Prostate gland (tissue), 2 donors: ENCODE results near the gene FMO5. TPM values are rescaled to one million over a fixed set of nuclear protein-coding genes. Genes with fewer than 3 reads are reported as not detected.

Experiments
- DNase-seq: peaks from one replicate; pipeline ENCODE4 v3.0.0-alpha.2; 2019; ENCODE audit warnings: low spot score
- H3K27ac ChIP-seq, 2 donors: fragments of 200-600 bp; sonication (generic); 2 replicates each; pipeline ENCODE4 v1.5.1; 2017 to 2019
- H3K27me3 ChIP-seq: fragments of 200-600 bp; sonication (generic); replicated peaks from 2 replicates; pipeline ENCODE4 v1.5.1; 2019; ENCODE audit not compliant: insufficient read depth
- H3K36me3 ChIP-seq, 2 donors: fragments of 200-600 bp; sonication (generic); 1 replicate in 1 of 2; 2 replicates in 1 of 2; pipeline versions ENCODE4 v1.5.1 to v1.8.1; 2017 to 2019
- H3K4me1 ChIP-seq: fragments of 200-600 bp; sonication (generic); replicated peaks from 2 replicates; pipeline ENCODE4 v1.5.1; 2019
- H3K4me3 ChIP-seq, 2 donors: fragments of 200-600 bp; sonication (generic); 2 replicates each; pipeline ENCODE4 v1.5.1; 2017 to 2019
- H3K9me3 ChIP-seq: fragments of 200-600 bp; sonication (generic); 2 replicates; pipeline ENCODE4 v1.5.1; 2017
- CTCF ChIP-seq, 4 experiments: fragments of 200-600 bp in 2 of 4; fragments of 450-650 bp in 2 of 4; sonication (generic) in 2 of 4; IDR thresholded peaks; 1 replicate in 3 of 4; 2 replicates in 1 of 4; pipeline ENCODE4 v1.5.1; 2016 to 2019; ENCODE audit warnings: antibody characterized with exemption in 4 of 4, mild to moderate bottlenecking in 2 of 4, moderate library complexity in 2 of 4
- POLR2A ChIP-seq: fragments of 450-650 bp; IDR thresholded peaks from one replicate; pipeline ENCODE4 v1.6.1; 2016; ENCODE audit warnings: antibody characterized with exemption, mild to moderate bottlenecking
- POLR2AphosphoS5 ChIP-seq: sonication (generic); formaldehyde crosslinking; IDR thresholded peaks from one replicate; pipeline ENCODE4 v1.6.1; 2017; ENCODE audit warnings: antibody characterized with exemption
- WGBS: methylation state at CpG from one replicate; pipeline ENCODE4 v1.1.5; 2018; 5-methylcytosine and 5-hydroxymethylcytosine counted together
- intact Hi-C: fragments of 100-400 bp; cut with DNase I; formaldehyde crosslinking; loops from one replicate; pipeline ENCODE4 v1.14.2; 2022
- total RNA-seq, 2 donors: library from RNA; depleted of rRNA; stranded (reverse); fragments of >200 nt; gene quantifications; one replicate each; pipeline ENCODE4 v1.1.0, GENCODE V29; 2016

The FMO5 gene
- total RNA-seq, 2 donors from 2014 or later = 9.1 to 19.3 TPM

DNA sequence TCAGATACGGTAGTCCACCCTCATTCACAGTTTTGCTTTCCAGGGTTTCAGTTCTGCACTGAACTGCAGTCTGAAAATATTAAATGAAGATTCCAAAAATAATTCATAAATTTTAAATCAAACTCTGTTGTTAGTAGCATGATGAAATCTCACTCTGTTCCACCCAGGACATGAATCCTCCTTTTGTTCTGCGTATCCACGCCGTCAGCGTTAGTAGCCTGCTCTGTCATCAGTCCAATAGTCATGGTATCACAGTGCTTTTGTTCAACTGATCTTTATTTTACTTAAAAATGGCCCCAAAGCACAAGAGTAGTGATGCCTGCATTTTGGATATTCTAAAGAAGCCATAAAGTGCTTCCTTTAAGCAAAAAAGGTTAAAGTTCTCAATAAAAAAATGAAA is 41.2 kb upstream of the FMO5 start:
- Histone ChIP-seq H3K27ac (no peak overlapping the region), H3K4me3 (no peak overlapping the region), H3K9me3 (no peaks in the 10 kb centered on the region), H3K27me3 (no peaks in the 10 kb centered on the region), H3K4me1 (no peaks in the 10 kb centered on the region), H3K36me3 (no peaks in the 10 kb centered on the region)
- no peak for DNase-seq
- intact Hi-C loops = no loop called here
- 90% methylated on average over 5 of the region's 5 CpGs for WGBS
- TF ChIP-seq CTCF (IDR thresholded peaks at IDR 0.05) (no peak), POLR2A (no peak), POLR2AphosphoS5 (no peak)

GRCh38 chr1:147264158-147264768 is 39.1 kb upstream of the FMO5 start:
- H3K27ac ChIP-seq = no peak overlapping the region
- WGBS = 75% methylated on average over 3 of the region's 3 CpGs
- H3K9me3 ChIP-seq = no peaks in the 10 kb centered on the region
- TF ChIP-seq CTCF (IDR thresholded peaks at IDR 0.05) (no peak), POLR2A (no peak), POLR2AphosphoS5 (no peak)
- DNase-seq = no peak
- no peaks in the 10 kb centered on the region for H3K27me3 ChIP-seq
- H3K4me3 ChIP-seq = no peak overlapping the region
- intact Hi-C loops = no loop called here
- no peaks in the 10 kb centered on the region for H3K36me3 ChIP-seq
- H3K4me1 ChIP-seq = no peaks in the 10 kb centered on the region

DNA sequence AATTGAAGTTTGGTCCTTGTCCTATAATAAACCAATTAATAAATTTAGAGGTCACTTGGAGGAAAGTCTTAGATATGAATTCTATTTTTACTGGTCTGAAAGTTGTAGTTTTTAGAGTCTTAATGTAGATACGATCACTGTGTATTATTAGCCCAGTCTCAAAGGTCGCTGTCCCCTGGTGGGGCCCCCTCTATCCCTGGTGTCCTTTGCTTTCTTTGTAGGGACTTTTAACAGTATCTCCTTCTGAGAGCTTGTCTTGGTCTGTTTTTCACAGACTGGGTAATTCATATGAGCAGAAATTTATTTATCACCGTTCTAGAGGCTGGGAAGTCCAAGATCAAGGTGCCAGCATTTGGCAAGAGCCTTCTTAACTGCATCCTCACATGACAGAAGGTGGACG is 35.8 kb upstream of the FMO5 start:
- Histone ChIP-seq H3K36me3 (no peaks in the 10 kb centered on the region), H3K27me3 (no peaks in the 10 kb centered on the region), H3K4me3 (no peak overlapping the region), H3K4me1 (no peaks in the 10 kb centered on the region), H3K9me3 (no peaks in the 10 kb centered on the region), H3K27ac (no peak overlapping the region)
- no peak for DNase-seq
- intact Hi-C loops = no loop called here
- WGBS = 94% methylated on average over 4 of the region's 4 CpGs
- TF ChIP-seq POLR2AphosphoS5 (no peak), CTCF (IDR thresholded peaks at IDR 0.05) (no peak), POLR2A (no peak)

DNA sequence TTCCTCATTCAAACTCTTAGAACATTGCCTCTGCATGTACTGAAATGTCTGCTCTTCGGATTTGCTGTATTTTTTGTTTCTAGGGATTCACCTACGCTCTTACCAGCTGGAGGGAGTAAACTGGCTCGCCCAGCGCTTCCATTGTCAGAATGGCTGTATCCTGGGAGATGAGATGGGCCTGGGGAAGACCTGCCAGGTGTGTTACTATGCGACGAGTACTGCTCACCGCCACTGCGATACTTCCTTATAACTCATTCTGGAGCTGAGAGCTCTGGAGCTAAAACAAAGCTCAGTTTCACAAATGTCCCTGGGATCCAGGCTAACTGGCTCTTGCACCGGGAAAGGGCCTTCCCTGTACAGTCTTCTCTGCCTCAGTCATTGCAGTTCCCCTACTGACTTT is 27.4 kb upstream of the FMO5 start:
- Histone ChIP-seq H3K27me3 (no peaks in the 10 kb centered on the region), H3K9me3 (no peaks in the 10 kb centered on the region), H3K4me3 (no peak overlapping the region), H3K4me1 (no peaks in the 10 kb centered on the region), H3K27ac (no peak overlapping the region), H3K36me3 (no peaks in the 10 kb centered on the region)
- DNase-seq = no peak
- 77% methylated on average over 9 of the region's 9 CpGs for WGBS
- TF ChIP-seq CTCF (IDR thresholded peaks at IDR 0.05) (no peak), POLR2A (no peak), POLR2AphosphoS5 (no peak)
- intact Hi-C loops = no loop called here

DNA sequence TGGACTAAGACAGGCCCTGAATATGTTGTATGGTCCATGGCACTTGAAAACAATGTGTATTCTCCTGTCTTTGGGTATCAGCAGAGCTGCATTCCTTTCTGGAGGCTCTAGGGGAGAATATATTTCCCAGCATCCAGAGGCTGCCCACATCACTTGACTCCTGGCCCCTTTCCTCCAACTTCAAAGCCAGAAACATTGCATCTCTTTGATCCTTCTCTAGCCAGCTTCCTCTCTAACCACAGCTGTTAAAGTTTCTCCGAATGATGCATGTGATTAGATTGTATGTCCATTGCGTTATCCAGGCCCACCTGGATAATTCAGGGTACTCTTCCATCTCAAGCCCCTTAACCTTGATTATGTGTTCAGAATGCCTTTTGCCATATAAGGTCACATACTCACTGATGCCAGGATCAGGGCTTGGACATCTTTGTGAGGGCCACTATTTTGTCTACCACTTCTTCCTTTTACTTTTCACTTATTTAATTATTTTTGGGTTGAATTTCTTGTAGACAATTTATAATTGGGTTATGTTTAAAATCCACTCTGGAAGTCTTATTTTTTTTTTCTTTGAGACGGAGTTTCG is 22.6 kb upstream of the FMO5 start:
- no peaks in the 10 kb centered on the region for H3K27me3 ChIP-seq
- no peak for DNase-seq
- TF ChIP-seq CTCF (IDR thresholded peaks at IDR 0.05) (no peak), POLR2A (no peak), POLR2AphosphoS5 (no peak)
- H3K9me3 ChIP-seq = no peaks in the 10 kb centered on the region
- no peak overlapping the region for H3K4me3 ChIP-seq
- H3K36me3 ChIP-seq = no peaks in the 10 kb centered on the region
- H3K4me1 ChIP-seq = no peaks in the 10 kb centered on the region
- WGBS = 95% methylated on average over 4 of the region's 4 CpGs
- H3K27ac ChIP-seq = no peak overlapping the region
- intact Hi-C loops = no loop called here
